Skin of body (tissue), 2 donors: Measurements from ENCODE around the gene SKAP1. TPM values are rescaled to one million over a fixed set of nuclear protein-coding genes. Genes with fewer than 3 reads are reported as not detected.
"Not testable (repeated sequence)": the region's sequence is repeated elsewhere in the genome, so short reads cannot be mapped to it uniquely, and the experiment has no call there.

Experiments used
- DNase-seq: peaks from one replicate; lab custom pipeline; 2025; lab: John Stamatoyannopoulos, UW
- total RNA-seq: library from RNA; depleted of rRNA; stranded (reverse); fragments of >200 nt; gene quantifications from one replicate; pipeline ENCODE4 v1.2.3, GENCODE V29; 2014

Gene SKAP1
- total RNA-seq, 1 donor from 2014 or later = 0.89 TPM

GRCh38 chr17:48246612-48247011 is 183.4 kb downstream of the SKAP1 start:
- no peak for DNase-seq

- not testable (repeated sequence) for DNase-seq
Observed at GRCh38 chr17:48245465-48246033, 184.5 kb downstream of the SKAP1 start.

GRCh38 chr17:48244814-48245213 is 185.2 kb downstream of the SKAP1 start:
- DNase-seq = no peak

DNA sequence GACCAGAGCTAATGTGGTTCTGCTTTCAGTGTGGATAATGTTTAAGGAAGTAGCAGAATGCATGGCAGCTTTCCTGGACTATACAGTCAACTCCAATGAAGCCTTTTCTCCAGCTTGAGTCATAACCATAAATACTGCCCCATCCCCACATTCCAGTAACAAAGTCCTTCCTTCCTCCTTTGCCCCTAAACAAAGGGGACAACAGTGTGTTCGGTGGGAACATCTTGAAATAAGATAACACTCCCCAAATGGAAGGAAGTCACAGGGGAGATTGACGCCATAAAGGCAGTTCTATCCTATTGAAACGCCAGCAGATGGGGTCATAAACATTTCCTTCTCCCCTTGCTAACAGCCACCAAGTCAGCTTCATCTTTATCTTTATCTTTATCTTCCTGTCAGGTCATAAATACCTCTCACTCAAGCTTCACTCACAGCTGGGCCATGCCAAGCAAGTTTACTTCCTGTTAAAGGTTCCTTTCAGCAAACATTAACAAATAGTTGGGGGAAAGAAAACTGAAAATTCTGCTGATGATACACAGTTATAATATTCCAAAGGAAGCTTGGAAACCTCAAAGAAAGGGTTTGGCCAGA is 185.8 kb downstream of the SKAP1 start:
- peak; percentile 45 for DNase-seq

- no peak for DNase-seq
Observed at GRCh38 chr17:48241770-48242497, 188.1 kb downstream of the SKAP1 start.

GRCh38 chr17:48241131-48241591 is 188.9 kb downstream of the SKAP1 start:
- peak; percentile 90 for DNase-seq

- no peak for DNase-seq
Observed at GRCh38 chr17:48240562-48241130, 189.4 kb downstream of the SKAP1 start.

GRCh38 chr17:48240122-48240521 is 189.9 kb downstream of the SKAP1 start:
- no peak for DNase-seq

- DNase-seq = no peak
Observed at GRCh38 chr17:48239603-48239995, 190.4 kb downstream of the SKAP1 start.

DNA sequence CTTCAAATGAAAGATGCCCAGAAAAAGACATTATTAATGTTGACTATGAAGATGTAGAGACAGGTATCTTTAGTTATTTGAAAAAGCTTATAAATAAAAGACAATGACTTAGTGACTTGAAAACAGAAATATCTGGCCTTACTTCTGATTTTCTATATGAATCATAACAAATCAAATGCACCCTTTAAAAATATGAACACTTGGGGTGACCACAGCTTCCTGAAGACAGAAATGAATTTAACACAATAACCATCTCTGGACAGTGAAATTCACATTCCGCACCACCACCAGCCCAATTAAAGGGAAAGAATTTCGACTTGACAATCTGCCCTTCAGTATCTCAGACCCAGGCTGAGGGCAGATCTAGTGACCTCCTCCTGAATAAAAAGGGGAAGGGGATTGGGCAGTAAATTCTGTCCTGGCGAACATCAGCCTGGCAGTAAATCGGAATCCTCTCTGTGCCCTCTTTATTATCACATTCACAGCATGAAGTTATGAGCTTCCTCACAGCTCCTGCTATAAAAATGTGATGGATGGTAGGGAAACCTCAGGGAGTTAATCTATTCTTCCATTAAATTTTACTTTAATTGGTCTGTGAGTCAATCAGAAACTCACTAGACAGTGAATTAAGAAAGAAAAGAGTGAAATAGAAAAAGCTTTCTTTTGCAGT is 190.9 kb downstream of the SKAP1 start:
- DNase-seq = no peak

GRCh38 chr17:48237456-48237855 is 192.6 kb downstream of the SKAP1 start:
- DNase-seq = no peak

- no peak for DNase-seq
Observed at GRCh38 chr17:48236681-48237134, 193.3 kb downstream of the SKAP1 start.

DNA sequence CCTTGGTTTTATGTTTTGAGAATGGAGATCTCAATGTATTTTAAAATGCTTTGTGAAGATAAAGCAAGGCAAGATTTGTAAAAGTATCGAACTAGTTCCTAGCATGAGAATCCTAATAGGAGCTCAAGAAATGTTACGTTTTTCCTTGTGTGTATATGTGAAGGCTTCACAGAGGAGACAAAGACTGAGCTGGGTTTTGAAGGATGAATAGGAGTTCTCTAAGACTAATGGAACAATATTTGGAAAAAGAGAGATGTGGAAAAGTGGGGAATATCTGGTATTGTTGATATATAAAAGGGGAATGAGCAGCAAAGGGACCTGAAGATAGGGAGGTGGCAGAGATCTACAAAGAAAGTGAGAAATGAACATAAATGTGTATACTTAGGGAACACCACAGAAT is 195.1 kb downstream of the SKAP1 start:
- no peak for DNase-seq

GRCh38 chr17:48231995-48232959 is 197.7 kb downstream of the SKAP1 start:
- no peak for DNase-seq

GRCh38 chr17:48229936-48230335 is 200.1 kb downstream of the SKAP1 start:
- DNase-seq = no peak

GRCh38 chr17:48228720-48229119 is 201.3 kb downstream of the SKAP1 start:
- DNase-seq = no peak

DNA sequence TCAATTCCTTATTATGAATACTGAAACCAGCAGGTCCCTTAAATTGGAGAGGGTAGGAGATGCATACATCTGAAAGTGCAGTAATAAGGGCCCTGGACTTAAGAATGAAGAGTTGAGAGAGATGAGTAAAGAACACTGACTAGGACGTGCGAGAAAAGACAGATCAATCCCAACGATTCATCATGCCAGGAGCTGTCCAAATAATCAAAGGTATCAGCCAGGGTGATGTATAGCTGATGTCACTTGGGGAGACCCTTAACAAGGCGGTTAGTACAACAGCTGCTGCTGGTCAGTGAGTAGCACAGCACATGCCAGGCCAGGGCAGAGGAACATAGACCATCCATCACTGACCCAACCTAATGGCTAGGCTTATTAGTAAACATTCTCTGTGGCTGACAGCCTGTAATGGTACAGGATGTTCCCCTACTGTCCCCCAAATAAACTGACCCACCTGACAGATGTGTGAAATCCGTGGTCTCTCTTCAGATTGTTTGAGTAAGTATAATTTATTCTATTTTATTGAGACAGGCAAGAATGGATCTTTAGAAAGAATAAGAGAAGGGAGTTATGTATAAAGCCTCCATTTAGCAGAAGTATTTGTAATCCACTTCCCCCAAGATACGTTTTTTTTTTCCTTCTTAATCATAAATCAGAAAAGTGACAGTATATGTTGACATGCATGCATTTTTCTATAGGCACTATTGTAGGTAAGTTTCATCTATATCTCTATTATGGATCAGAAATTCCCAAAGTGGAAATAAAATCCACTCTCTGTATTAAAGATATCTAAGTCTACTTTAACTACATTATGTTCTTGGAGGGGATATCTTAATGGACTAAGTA is 204.1 kb downstream of the SKAP1 start:
- no peak for DNase-seq

DNA sequence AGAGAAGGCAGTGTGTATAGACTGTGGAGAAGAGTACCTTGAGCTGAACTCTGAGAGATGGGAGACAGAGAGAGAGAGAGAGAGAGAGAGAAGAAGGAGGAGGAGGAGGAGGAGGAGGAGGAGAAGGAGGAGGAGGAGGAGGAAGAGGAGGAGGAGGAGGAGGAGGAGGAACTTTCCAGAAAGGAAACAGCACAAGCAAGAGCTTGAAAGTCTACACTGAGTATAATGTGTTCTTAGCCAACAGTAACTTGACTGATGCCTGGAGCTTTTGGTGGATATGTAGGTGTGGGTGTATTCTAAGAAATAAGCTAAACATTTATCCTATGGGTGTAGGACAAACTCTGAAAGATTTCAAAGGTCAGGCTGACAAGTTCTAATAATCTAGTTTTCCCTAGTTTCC is 206.1 kb downstream of the SKAP1 start:
- no peak for DNase-seq

DNA sequence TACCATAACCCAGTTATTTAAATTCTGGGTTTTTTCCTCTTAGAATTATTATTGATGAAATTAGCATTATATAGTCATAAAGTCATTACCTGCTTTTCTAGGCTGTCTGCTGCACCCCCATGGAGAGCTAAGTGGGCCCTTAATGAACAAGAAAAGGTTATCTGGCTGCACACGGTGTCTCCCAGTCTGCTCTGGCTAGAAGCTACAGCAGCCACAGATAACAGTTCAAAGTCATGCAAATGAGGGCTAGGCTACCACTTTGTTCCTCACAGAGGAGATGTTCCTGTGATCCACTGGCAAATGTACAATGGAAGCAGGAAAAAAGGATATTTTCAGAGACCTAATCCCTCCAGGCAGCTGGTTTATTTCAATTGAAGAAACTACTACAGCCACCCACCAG is 210.4 kb downstream of the SKAP1 start:
- DNase-seq = no peak
